ENCODE results near the gene APLP2. TPM values are rescaled to one million over a fixed set of nuclear protein-coding genes. Genes with fewer than 3 reads are reported as not detected.

The APLP2 gene
- total and polyA plus RNA-seq, 9 of the 15 experiments (the other 6 are each of a cell fraction or from before 2014, with no cell fraction given), result 17.4 to 164 (median 118) TPM

GRCh38 chr11:130077671-130078070, 8.0 kb downstream of the APLP2 start:
- FAIRE-seq (peak; percentile 49), ATAC-seq (peak; percentile 63), DNase-seq (ENCODE audit: extremely low read depth in 1 of 4, low spot score in 3 of 4) (peak; percentile 49 to 68 (median 56))
- H2AFZ ChIP-seq (ENCODE audit: low read depth, low read length), result peak overlapping the region; percentile 20
- H3K9me3 ChIP-seq (replicated peaks; ENCODE audit: control insufficient read depth, insufficient read depth, low read depth, low read length), result no peaks in the 10 kb centered on the region
- peak overlapping the region; percentile 15; the same call in 1 of the 2 replicates for H3K4me2 ChIP-seq (ENCODE audit: insufficient read depth, low read length)
- POLR2A ChIA-PET, result no interaction called here
- H3K9ac ChIP-seq (ENCODE audit: insufficient read depth in 1 of 2, low read depth in 2 of 2, low read length in 2 of 2), result peak overlapping the region in 1 of 2 experiments; percentile 64; a peak in 2 of 4 replicates
- H3K9me1 ChIP-seq (ENCODE audit: control insufficient read depth, insufficient read depth, low read length), result no peaks in the 10 kb centered on the region
- in situ Hi-C loops (cut with MboI) (no loop called here), intact Hi-C loops (cut with micrococcal nuclease) (loop anchor here (2.0 kb wide), 1 partner anchor 17 kb away; no protein-coding TSS in a partner anchor)
- H4K20me1 ChIP-seq (replicated peaks; ENCODE audit: control insufficient read depth, insufficient read depth, low read length), result no peaks in the 10 kb centered on the region; the same call in 1 of the 2 replicates
- peaks cover 97% of the 10 kb centered on the region for H3K79me2 ChIP-seq (ENCODE audit: control insufficient read depth, insufficient read depth, low read length)
- CTCF ChIA-PET (ENCODE audit: low intra/inter-chr PET ratio), result no interaction called here
- H3K36me3 ChIP-seq (ENCODE audit: control insufficient read depth, insufficient read depth, low read length), result peaks cover 11% of the 10 kb centered on the region
- peak overlapping the region; percentile 67 for H3K27ac ChIP-seq (ENCODE audit: extremely low read depth, low read depth, low read length)
- H3K27me3 ChIP-seq (ENCODE audit: control insufficient read depth in 2 of 2, insufficient read depth in 2 of 2, low read length in 2 of 2), result no peaks in the 10 kb centered on the region
- no peak overlapping the region for H3K4me3 ChIP-seq
- BruUV-seq (replicated peaks), result no TSS peak
- peaks cover 3 to 21% of the 10 kb centered on the region in 2 experiments; a peak in 4 of 5 replicates for H3K4me1 ChIP-seq (replicated peaks in 1 of 2; ENCODE audit: control insufficient read depth in 2 of 2, insufficient read depth in 2 of 2, low read length in 2 of 2)
- TF ChIP-seq POLR2AphosphoS2 (IDR thresholded peaks at IDR 0.05; ENCODE audit: low read length) (no peak), ARID2 (IDR thresholded peaks at IDR 0.05) (no peak), TBL1XR1 (IDR thresholded peaks at IDR 0.05; ENCODE audit: low read length in 2 of 2) (peak in 1 of 2 experiments; percentile 55; a peak in 1 of 4 replicates), MAFK (IDR thresholded peaks at IDR 0.05; ENCODE audit: low read length) (no peak), DPF2 (IDR thresholded peaks at IDR 0.05) (peak; percentile 88), MYBL2 (IDR thresholded peaks at IDR 0.05; ENCODE audit: low read depth) (peak; percentile 77), MYBL2 (CRISPR knock-in tag; IDR thresholded peaks at IDR 0.05; ENCODE audit: borderline replicate concordance) (no peak), POLR2G (IDR thresholded peaks at IDR 0.05; ENCODE audit: low read depth, low read length) (no peak), TCF7L2 (IDR thresholded peaks at IDR 0.05; ENCODE audit: low read depth, low read length) (no peak), KHSRP (IDR thresholded peaks at IDR 0.05) (no peak), TEAD1 (CRISPR knock-in tag; IDR thresholded peaks at IDR 0.05) (peak in 1 of 2 experiments; percentile 51; a peak in 1 of 4 replicates), RUNX1 (IDR thresholded peaks at IDR 0.05; ENCODE audit: low read depth) (no peak), GATAD2B (IDR thresholded peaks at IDR 0.05; ENCODE audit: borderline replicate concordance) (peak; percentile 58; the same call in 1 of the 2 replicates), FOXJ3 (CRISPR knock-in tag; IDR thresholded peaks at IDR 0.05) (no peak), XRCC3 (IDR thresholded peaks at IDR 0.05) (no peak), MEF2A (IDR thresholded peaks at IDR 0.05; ENCODE audit: control insufficient read depth, low read depth, low read length) (no peak), POLR2AphosphoS5 (IDR thresholded peaks at IDR 0.05; ENCODE audit: control insufficient read depth, insufficient read depth, low read depth, low read length) (0 out of 2 replicates have a peak, but pooled peaks have one; percentile 27), FOSL1 (tag; conservative IDR thresholded peaks at IDR 0.05) (0 out of 2 replicates have a peak, but pooled peaks have one; percentile 31), ZC3H8 (IDR thresholded peaks at IDR 0.05) (no peak), ZC3H11A (IDR thresholded peaks at IDR 0.05; ENCODE audit: low read depth, low read length) (no peak), NCOR1 (IDR thresholded peaks at IDR 0.05) (peak; percentile 78)
- TF ChIP-seq, protein P1, sequence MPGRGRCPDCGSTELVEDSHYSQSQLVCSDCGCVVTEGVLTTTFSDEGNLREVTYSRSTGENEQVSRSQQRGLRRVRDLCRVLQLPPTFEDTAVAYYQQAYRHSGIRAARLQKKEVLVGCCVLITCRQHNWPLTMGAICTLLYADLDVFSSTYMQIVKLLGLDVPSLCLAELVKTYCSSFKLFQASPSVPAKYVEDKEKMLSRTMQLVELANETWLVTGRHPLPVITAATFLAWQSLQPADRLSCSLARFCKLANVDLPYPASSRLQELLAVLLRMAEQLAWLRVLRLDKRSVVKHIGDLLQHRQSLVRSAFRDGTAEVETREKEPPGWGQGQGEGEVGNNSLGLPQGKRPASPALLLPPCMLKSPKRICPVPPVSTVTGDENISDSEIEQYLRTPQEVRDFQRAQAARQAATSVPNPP (IDR thresholded peaks at IDR 0.05; ENCODE audit: borderline replicate concordance, insufficient read depth, insufficient read length), result no peak
- TF ChIP-seq, protein P2, sequence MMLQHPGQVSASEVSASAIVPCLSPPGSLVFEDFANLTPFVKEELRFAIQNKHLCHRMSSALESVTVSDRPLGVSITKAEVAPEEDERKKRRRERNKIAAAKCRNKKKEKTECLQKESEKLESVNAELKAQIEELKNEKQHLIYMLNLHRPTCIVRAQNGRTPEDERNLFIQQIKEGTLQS (IDR thresholded peaks at IDR 0.05), result peak; percentile 62; the same call in 1 of the 2 replicates
- TF ChIP-seq, protein P2 (CRISPR knock-in tag; conservative IDR thresholded peaks at IDR 0.05), result no peak
- TF ChIP-seq, protein P3, sequence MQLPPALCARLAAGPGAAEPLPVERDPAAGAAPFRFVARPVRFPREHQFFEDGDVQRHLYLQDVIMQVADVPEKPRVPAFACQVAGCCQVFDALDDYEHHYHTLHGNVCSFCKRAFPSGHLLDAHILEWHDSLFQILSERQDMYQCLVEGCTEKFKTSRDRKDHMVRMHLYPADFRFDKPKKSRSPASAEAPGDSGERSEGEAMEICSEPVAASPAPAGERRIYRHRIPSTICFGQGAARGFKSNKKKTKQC (CRISPR knock-in tag; IDR thresholded peaks at IDR 0.05), result no peak
